Neural progenitor cell (in vitro differentiated cells): ENCODE results near the gene MAP2K5.

Experiments
- CTCF ChIP-seq: fragments of 200-600 bp; sonication (generic); IDR thresholded peaks from 2 replicates; pipeline ENCODE4 v1.5.1; 2017; ENCODE audit warnings: antibody characterized with exemption, mild to moderate bottlenecking
- EZH2 ChIP-seq: fragments of 200-600 bp; sonication (generic); IDR thresholded peaks from 2 replicates; pipeline ENCODE4 v1.6.1; 2017; ENCODE audit warnings: antibody characterized with exemption, mild to moderate bottlenecking, moderate library complexity

GRCh38 chr15:67819636-67820035, 277.1 kb downstream of the MAP2K5 start:
- no peak for TF ChIP-seq CTCF
- TF ChIP-seq EZH2, result no peak
